ENCODE measurements around the gene TAPT1. TPM values are rescaled to one million over a fixed set of nuclear protein-coding genes. Genes with fewer than 3 reads are reported as not detected.

Gene TAPT1
- total RNA-seq, 1 experiment from 2014 or later, result 11.1 TPM

- Mint-ChIP-seq H3K4me3 (no peak overlapping the region), H3K4me1 (peaks cover 0 to 3% of the 10 kb centered on the region in 2 experiments; a peak in 1 of 4 replicates), H3K27me3 (ENCODE audit: low read depth) (no peaks in the 10 kb centered on the region), H3K27ac (no peak overlapping the region), H3K9me3 (no peaks in the 10 kb centered on the region), H3K36me3 (ENCODE audit: insufficient read depth in 1 of 3, low read depth in 3 of 3) (peaks cover 0 to 1% (median 1%) of the 10 kb centered on the region in 3 experiments; a peak in 3 of 7 replicates)
- Histone ChIP-seq H3K23me2 (ENCODE audit: insufficient read length, low read depth, low read length, poor library complexity, severe bottlenecking) (no peaks in the 10 kb centered on the region), H3K4ac (ENCODE audit: low read depth, low read length) (no peak overlapping the region), H3K4me2 (ENCODE audit: insufficient read depth, insufficient read length, low read length) (no peak overlapping the region), H2AK5ac (ENCODE audit: insufficient read length, low read length) (no peak overlapping the region), H3K79me2 (ENCODE audit: insufficient read depth, low read length) (no peaks in the 10 kb centered on the region), H3K9ac (ENCODE audit: extremely low read depth, insufficient read length, low read length) (no peak overlapping the region), H4K91ac (ENCODE audit: insufficient read length, low read depth, low read length) (no peak overlapping the region), H3T11ph (ENCODE audit: low read length) (no peak overlapping the region), H2BK5ac (ENCODE audit: insufficient read length, low read length) (no peak overlapping the region), H4K5ac (ENCODE audit: insufficient read length, low read depth, low read length) (no peak overlapping the region), H2BK20ac (ENCODE audit: low read depth, low read length, poor library complexity, severe bottlenecking) (no peak overlapping the region), H2BK15ac (ENCODE audit: low read depth, low read length) (no peak overlapping the region), H3K79me1 (ENCODE audit: insufficient read depth, low read depth, low read length, poor library complexity, severe bottlenecking) (no peaks in the 10 kb centered on the region), H2AFZ (ENCODE audit: low read length) (no peak overlapping the region), H4K20me1 (ENCODE audit: control insufficient read depth, insufficient read depth, insufficient read length) (no peaks in the 10 kb centered on the region), H4K8ac (replicated peaks; ENCODE audit: insufficient read length, low read depth, low read length) (no peak overlapping the region), H3K27ac (ENCODE audit: insufficient read length, low read depth, low read length) (no peak overlapping the region), H3K14ac (ENCODE audit: insufficient read depth, low read length) (no peak overlapping the region), H3K4me1 (ENCODE audit: insufficient read depth, low read length) (peaks cover 5% of the 10 kb centered on the region; the same call in 1 of the 2 replicates), H3K27me3 (ENCODE audit: insufficient read depth, low read length) (no peaks in the 10 kb centered on the region), H3K9me3 (ENCODE audit: control insufficient read depth, low read depth, low read length) (no peaks in the 10 kb centered on the region), H3K23ac (ENCODE audit: insufficient read length, low read depth, low read length) (no peak overlapping the region), H3K18ac (ENCODE audit: insufficient read length, low read depth, low read length) (no peak overlapping the region), H2BK120ac (ENCODE audit: low read depth, low read length, poor library complexity, severe bottlenecking) (no peak overlapping the region), H2BK12ac (ENCODE audit: insufficient read length, low read depth, low read length) (no peak overlapping the region), H3K56ac (ENCODE audit: insufficient read length, low read depth, low read length) (no peak overlapping the region)
- DNase-seq, result no peak
- WGBS (ENCODE audit: extremely low coverage, insufficient read length, low lambda C conversion rate), result no CpG with 5 or more reads among the region's 7 CpGs
- no peak for TF ChIP-seq CTCF (conservative IDR thresholded peaks at IDR 0.05)
Observed at GRCh38 chr4:16237715-16238114, 11.4 kb upstream of the TAPT1 start.
